ENCODE measurements around the gene CRYBG2. TPM values are rescaled to one million over a fixed set of nuclear protein-coding genes. Genes with fewer than 3 reads are reported as not detected.
"Not testable (repeated sequence)": the region's sequence is repeated elsewhere in the genome, so short reads cannot be mapped to it uniquely, and the experiment has no call there.

CRYBG2 gene
- total RNA-seq, 6 experiments from 2014 or later: not detected

GRCh38 chr1:26296340-26297056 is 57.4 kb downstream of the CRYBG2 start:
- DNase-seq: no peak
- no peaks in the 10 kb centered on the region for H3K9me3 Mint-ChIP-seq
- H3K4me3 Mint-ChIP-seq: no peak overlapping the region
- no peaks in the 10 kb centered on the region for H3K36me3 Mint-ChIP-seq (ENCODE audit: low read depth)
- peaks cover 13% of the 10 kb centered on the region for H3K4me1 Mint-ChIP-seq (ENCODE audit: low read depth)
- H3K27me3 Mint-ChIP-seq (ENCODE audit: insufficient read depth): no peaks in the 10 kb centered on the region; the same call in 1 of the 2 replicates
- H3K27ac Mint-ChIP-seq: no peak overlapping the region
- TF ChIP-seq, protein P1, sequence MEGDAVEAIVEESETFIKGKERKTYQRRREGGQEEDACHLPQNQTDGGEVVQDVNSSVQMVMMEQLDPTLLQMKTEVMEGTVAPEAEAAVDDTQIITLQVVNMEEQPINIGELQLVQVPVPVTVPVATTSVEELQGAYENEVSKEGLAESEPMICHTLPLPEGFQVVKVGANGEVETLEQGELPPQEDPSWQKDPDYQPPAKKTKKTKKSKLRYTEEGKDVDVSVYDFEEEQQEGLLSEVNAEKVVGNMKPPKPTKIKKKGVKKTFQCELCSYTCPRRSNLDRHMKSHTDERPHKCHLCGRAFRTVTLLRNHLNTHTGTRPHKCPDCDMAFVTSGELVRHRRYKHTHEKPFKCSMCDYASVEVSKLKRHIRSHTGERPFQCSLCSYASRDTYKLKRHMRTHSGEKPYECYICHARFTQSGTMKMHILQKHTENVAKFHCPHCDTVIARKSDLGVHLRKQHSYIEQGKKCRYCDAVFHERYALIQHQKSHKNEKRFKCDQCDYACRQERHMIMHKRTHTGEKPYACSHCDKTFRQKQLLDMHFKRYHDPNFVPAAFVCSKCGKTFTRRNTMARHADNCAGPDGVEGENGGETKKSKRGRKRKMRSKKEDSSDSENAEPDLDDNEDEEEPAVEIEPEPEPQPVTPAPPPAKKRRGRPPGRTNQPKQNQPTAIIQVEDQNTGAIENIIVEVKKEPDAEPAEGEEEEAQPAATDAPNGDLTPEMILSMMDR (IDR thresholded peaks at IDR 0.05): no peak

DNA sequence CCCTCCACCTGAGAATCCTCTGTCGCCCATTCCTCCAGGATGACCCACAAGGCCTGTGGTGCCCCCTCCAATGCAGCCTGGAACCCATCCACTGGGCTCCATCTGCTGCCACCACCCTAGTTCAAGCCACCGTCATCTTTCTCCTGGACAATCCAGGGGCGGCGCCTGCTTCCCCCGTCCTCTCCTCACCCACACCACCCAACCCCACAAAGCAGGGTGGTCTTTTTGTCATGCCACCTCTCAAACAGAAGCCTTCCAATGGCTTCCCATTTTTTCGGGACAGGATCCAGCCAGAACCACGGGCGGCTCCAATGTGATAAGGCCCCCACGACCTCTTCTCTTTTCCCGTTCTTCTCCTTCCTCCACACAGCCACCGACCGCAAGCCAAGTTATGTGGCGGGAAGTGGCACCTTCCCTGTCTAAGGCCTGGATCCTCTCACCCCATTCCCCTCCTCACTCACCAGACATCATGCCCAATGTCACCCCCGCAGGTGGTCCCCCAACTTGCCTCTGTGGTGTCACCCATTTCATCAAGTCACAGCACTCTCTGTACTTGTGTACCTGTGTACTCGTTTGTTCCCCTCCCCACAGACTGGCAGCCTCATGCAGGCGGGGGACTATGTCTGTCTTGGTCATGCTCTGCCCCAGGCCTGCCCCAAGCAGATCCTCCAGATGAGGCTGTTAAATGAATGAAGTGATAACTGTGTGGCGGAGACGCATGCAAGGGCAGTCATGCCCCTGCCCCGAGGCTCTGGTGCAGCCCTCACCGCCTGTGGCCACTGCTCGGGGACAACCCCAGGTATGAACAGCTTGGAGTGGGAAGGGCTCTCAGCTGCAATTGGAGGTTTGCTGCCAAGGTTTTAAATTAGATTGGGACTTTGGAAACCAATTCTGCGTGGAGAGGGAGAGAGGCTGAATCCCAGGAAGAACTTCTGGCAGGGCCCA is 58.5 kb downstream of the CRYBG2 start:
- TF ChIP-seq, protein P1 (IDR thresholded peaks at IDR 0.05): no peak
- Mint-ChIP-seq H3K4me3 (no peak overlapping the region), H3K9me3 (no peaks in the 10 kb centered on the region), H3K36me3 (ENCODE audit: low read depth) (no peaks in the 10 kb centered on the region), H3K27ac (no peak overlapping the region), H3K4me1 (ENCODE audit: low read depth) (peaks cover 13% of the 10 kb centered on the region), H3K27me3 (ENCODE audit: insufficient read depth) (no peaks in the 10 kb centered on the region; the same call in none of the 2 replicates)
- DNase-seq: no peak

GRCh38 chr1:26293911-26294463 is 59.9 kb downstream of the CRYBG2 start:
- Mint-ChIP-seq H3K27ac (no peak overlapping the region), H3K4me1 (ENCODE audit: low read depth) (peaks cover 16% of the 10 kb centered on the region), H3K27me3 (ENCODE audit: insufficient read depth) (peaks cover 2% of the 10 kb centered on the region), H3K9me3 (no peaks in the 10 kb centered on the region), H3K4me3 (no peak overlapping the region), H3K36me3 (ENCODE audit: low read depth) (no peaks in the 10 kb centered on the region)
- DNase-seq: no peak
- TF ChIP-seq, protein P1 (IDR thresholded peaks at IDR 0.05): no peak

- not testable (repeated sequence) for H3K27me3 Mint-ChIP-seq (ENCODE audit: insufficient read depth); H3K27ac Mint-ChIP-seq; H3K9me3 Mint-ChIP-seq; H3K4me3 Mint-ChIP-seq; H3K36me3 Mint-ChIP-seq (ENCODE audit: low read depth); DNase-seq
- H3K4me1 Mint-ChIP-seq (ENCODE audit: low read depth): peaks cover 15% of the 10 kb centered on the region
Observed at GRCh38 chr1:26292735-26293134, 61.2 kb downstream of the CRYBG2 start.

DNA sequence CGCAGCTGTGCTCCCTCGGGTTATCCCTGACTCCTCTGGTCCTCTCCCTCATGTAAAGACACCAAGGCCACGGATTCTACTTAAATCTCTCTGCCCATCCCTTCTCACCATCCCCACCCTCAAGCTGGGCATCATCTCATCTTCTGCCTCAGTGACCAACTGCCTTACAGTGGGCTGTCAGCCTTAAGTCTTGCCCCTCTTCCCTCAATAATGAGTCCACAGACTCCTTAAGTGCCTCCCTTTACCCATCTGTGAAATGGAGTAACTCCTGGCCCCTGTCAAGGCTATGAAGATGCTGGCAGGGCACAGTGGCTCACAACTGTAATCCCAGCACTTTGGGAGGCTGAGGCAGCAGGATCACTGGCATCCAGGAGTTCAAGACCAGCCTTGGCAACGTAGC is 62.0 kb downstream of the CRYBG2 start:
- Mint-ChIP-seq H3K27me3 (ENCODE audit: insufficient read depth) (peaks cover 2% of the 10 kb centered on the region), H3K36me3 (ENCODE audit: low read depth) (no peaks in the 10 kb centered on the region), H3K9me3 (no peaks in the 10 kb centered on the region), H3K4me3 (no peak overlapping the region), H3K27ac (no peak overlapping the region; the same call in 1 of the 2 replicates), H3K4me1 (ENCODE audit: low read depth) (peaks cover 23% of the 10 kb centered on the region)
- no peak for DNase-seq
- TF ChIP-seq, protein P1 (IDR thresholded peaks at IDR 0.05): no peak

Data from HFFc6 (cell line).